ENCODE data around the gene CAT. TPM values are rescaled to one million over a fixed set of nuclear protein-coding genes. Genes with fewer than 3 reads are reported as not detected.
A peak's percentile ranks its signal among the peaks of the same experiment; 100 is the strongest.

The CAT gene
- total RNA-seq, 1 donor: 62.6 TPM

DNA sequence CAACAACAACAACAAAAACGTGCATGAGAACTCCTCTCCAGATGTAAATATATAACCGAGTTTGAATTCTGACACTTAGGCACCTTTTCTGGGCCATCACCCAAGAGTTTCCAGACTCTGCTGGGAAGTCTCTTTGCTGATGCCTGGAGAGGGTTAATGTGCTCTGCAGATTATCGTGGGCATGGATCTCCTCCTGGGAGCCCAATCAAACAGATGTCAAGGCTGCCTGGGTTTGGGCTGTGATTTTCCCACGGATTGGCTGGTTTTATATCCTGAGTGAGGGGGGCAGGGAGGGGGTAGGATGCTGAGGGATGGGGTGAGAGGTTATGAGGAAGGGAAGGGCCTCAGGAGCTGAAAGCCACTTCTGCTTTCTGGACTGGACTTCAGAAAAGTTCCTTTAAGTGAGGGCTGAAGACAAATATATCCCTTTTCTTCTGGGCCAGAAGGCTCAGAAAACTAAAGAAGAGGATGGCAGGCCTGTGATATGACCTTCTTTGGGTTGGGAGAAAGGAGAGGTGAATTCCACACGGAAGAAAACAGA lies 70.7 kb downstream of the CAT start:
- Histone ChIP-seq H3K79me2 (ENCODE audit: insufficient read depth, low read length) (no peaks in the 10 kb centered on the region), H3K36me3 (ENCODE audit: insufficient read depth, low read length) (no peaks in the 10 kb centered on the region), H2AFZ (ENCODE audit: low read length) (no peak overlapping the region), H3K4me2 (ENCODE audit: insufficient read depth, low read length) (no peak overlapping the region), H3K4me1 (ENCODE audit: insufficient read depth, low read length) (no peaks in the 10 kb centered on the region), H3K27ac (ENCODE audit: low read depth, low read length) (no peak overlapping the region), H4K20me1 (ENCODE audit: insufficient read depth, low read length) (peaks cover 2% of the 10 kb centered on the region), H3K4me3 (ENCODE audit: insufficient read depth, low read length) (no peak overlapping the region), H3K9me3 (ENCODE audit: low read depth, low read length) (no peaks in the 10 kb centered on the region), H3K27me3 (ENCODE audit: insufficient read depth, low read length) (no peaks in the 10 kb centered on the region)
- TF ChIP-seq, protein P1, sequence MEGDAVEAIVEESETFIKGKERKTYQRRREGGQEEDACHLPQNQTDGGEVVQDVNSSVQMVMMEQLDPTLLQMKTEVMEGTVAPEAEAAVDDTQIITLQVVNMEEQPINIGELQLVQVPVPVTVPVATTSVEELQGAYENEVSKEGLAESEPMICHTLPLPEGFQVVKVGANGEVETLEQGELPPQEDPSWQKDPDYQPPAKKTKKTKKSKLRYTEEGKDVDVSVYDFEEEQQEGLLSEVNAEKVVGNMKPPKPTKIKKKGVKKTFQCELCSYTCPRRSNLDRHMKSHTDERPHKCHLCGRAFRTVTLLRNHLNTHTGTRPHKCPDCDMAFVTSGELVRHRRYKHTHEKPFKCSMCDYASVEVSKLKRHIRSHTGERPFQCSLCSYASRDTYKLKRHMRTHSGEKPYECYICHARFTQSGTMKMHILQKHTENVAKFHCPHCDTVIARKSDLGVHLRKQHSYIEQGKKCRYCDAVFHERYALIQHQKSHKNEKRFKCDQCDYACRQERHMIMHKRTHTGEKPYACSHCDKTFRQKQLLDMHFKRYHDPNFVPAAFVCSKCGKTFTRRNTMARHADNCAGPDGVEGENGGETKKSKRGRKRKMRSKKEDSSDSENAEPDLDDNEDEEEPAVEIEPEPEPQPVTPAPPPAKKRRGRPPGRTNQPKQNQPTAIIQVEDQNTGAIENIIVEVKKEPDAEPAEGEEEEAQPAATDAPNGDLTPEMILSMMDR (IDR thresholded peaks at IDR 0.05; ENCODE audit: extremely low read depth, low read depth, low read length): no peak
- no peak for DNase-seq (ENCODE audit: insufficient read length, low spot score, missing footprints)

DNA sequence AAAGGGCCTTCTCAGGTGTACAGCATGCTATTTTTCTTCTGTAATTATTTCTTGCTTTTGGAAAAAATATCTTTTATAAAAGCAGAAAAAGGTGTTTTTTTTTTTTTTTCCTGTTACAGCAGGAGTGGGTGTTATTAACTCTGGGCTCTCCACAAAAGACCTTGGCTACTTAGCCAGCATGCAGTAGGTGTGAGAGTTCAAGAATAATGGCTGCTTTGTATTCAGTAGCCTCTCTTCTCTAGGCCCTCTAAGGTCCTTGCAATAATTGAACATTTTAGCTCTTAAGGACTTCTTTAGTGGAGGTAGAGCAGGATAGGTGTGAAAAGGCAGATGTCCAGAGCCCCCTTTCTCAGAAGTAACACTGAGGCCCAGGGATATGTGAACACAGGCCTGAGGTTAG lies 71.5 kb downstream of the CAT start:
- Histone ChIP-seq H4K20me1 (ENCODE audit: insufficient read depth, low read length) (peaks cover 2% of the 10 kb centered on the region), H3K4me1 (ENCODE audit: insufficient read depth, low read length) (no peaks in the 10 kb centered on the region), H3K79me2 (ENCODE audit: insufficient read depth, low read length) (no peaks in the 10 kb centered on the region), H3K27me3 (ENCODE audit: insufficient read depth, low read length) (no peaks in the 10 kb centered on the region), H3K27ac (ENCODE audit: low read depth, low read length) (no peak overlapping the region), H3K9me3 (ENCODE audit: low read depth, low read length) (no peaks in the 10 kb centered on the region), H3K4me2 (ENCODE audit: insufficient read depth, low read length) (no peak overlapping the region), H2AFZ (ENCODE audit: low read length) (no peak overlapping the region), H3K36me3 (ENCODE audit: insufficient read depth, low read length) (no peaks in the 10 kb centered on the region), H3K4me3 (ENCODE audit: insufficient read depth, low read length) (no peak overlapping the region)
- DNase-seq (ENCODE audit: insufficient read length, low spot score, missing footprints): no peak
- TF ChIP-seq, protein P1 (IDR thresholded peaks at IDR 0.05; ENCODE audit: extremely low read depth, low read depth, low read length): no peak

DNA sequence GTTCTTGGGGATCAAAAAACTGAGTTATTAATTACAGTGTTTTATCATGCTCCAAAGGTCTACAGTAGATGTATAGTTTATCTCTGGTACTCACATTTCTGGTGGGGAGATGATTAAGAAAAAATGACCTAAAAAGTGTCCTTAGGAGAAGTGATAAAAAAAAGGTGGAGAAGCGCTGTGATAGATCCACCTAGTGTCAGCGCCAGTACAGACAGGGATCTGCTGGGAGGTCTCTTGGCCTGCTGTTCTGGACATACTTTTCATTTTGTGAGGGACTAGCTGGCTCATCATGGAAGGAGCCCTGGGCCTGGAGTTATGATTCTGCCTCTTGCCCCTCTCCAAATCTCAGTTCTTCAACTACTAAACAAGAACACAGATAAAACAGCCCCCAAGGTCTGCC lies 71.9 kb downstream of the CAT start:
- DNase-seq (ENCODE audit: insufficient read length, low spot score, missing footprints): no peak
- Histone ChIP-seq H3K9me3 (ENCODE audit: low read depth, low read length) (no peaks in the 10 kb centered on the region), H4K20me1 (ENCODE audit: insufficient read depth, low read length) (peaks cover 2% of the 10 kb centered on the region), H3K4me1 (ENCODE audit: insufficient read depth, low read length) (no peaks in the 10 kb centered on the region), H3K27ac (ENCODE audit: low read depth, low read length) (no peak overlapping the region), H2AFZ (ENCODE audit: low read length) (no peak overlapping the region), H3K4me3 (ENCODE audit: insufficient read depth, low read length) (no peak overlapping the region), H3K4me2 (ENCODE audit: insufficient read depth, low read length) (no peak overlapping the region), H3K27me3 (ENCODE audit: insufficient read depth, low read length) (no peaks in the 10 kb centered on the region), H3K36me3 (ENCODE audit: insufficient read depth, low read length) (no peaks in the 10 kb centered on the region), H3K79me2 (ENCODE audit: insufficient read depth, low read length) (no peaks in the 10 kb centered on the region)
- TF ChIP-seq, protein P1 (IDR thresholded peaks at IDR 0.05; ENCODE audit: extremely low read depth, low read depth, low read length): no peak

DNA sequence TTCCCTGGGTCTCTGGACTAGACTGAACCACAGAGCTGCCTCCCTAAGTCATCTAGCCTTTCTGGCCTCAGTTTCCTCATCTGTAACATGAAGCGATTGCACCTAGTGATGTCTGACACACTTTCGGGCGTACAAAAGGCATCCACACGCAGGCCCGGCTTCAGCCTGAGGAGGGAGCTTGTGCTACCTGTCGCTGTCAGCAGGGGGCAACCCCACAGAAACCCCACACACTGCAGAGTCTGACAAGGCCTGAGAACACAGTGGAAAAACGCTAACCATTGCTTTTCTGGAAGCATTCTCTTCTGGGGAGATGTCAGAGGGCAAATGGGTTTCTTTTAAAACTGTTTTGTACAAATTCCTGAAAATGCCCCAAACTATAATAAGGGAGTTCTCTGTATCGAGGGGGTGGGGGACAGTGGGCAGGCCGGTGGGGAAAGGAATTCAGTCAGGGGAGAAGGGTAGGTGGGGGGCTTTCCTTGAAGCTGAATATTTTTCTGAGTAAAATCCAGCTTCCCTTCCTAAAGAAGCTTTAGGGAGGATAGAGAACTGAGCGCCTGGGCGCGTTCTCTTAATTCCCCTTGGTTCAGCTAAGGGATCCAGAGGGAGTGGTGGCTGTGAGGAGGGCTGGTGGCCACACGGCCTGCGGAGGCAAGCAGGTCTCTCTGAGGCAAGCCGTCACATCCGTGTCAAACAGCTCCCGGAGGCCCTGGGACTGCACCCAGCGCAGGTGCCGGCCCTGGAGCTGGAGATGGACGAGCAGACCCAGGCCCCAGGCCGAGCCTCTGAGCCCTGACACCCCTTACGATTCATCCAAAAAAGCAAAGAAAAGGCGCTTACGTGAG lies 74.3 kb downstream of the CAT start:
- H4K20me1 ChIP-seq (ENCODE audit: insufficient read depth, low read length): peaks cover 2% of the 10 kb centered on the region
- H3K36me3 ChIP-seq (ENCODE audit: insufficient read depth, low read length): no peaks in the 10 kb centered on the region
- peak; percentile 84 for DNase-seq (ENCODE audit: insufficient read length, low spot score, missing footprints)
- TF ChIP-seq, protein P1 (IDR thresholded peaks at IDR 0.05; ENCODE audit: extremely low read depth, low read depth, low read length): peak; percentile 83
- no peaks in the 10 kb centered on the region for H3K79me2 ChIP-seq (ENCODE audit: insufficient read depth, low read length)
- H3K4me1 ChIP-seq (ENCODE audit: insufficient read depth, low read length): no peaks in the 10 kb centered on the region
- no peak overlapping the region for H3K4me3 ChIP-seq (ENCODE audit: insufficient read depth, low read length)
- H3K27me3 ChIP-seq (ENCODE audit: insufficient read depth, low read length): peaks cover 11% of the 10 kb centered on the region
- H3K27ac ChIP-seq (ENCODE audit: low read depth, low read length): no peak overlapping the region
- no peak overlapping the region for H2AFZ ChIP-seq (ENCODE audit: low read length)
- H3K4me2 ChIP-seq (ENCODE audit: insufficient read depth, low read length): no peak overlapping the region
- no peaks in the 10 kb centered on the region for H3K9me3 ChIP-seq (ENCODE audit: low read depth, low read length)

All from osteoblast (primary cell).